Fibroblast of the aortic adventitia (primary cell): ENCODE results near the gene GLIPR1. TPM values are rescaled to one million over a fixed set of nuclear protein-coding genes. Genes with fewer than 3 reads are reported as not detected.
"Not testable (repeated sequence)": the region's sequence is repeated elsewhere in the genome, so short reads cannot be mapped to it uniquely, and the experiment has no call there.

ENCODE experiments used
- DNase-seq: peaks from one replicate; pipeline ENCODE4 v3.0.0-alpha.2; 2010; ENCODE audit warnings: low read depth
- H3K4me3 ChIP-seq: 2 replicates; pipeline ENCODE4 v1.5.1; 2011; ENCODE audit warnings: low read depth, mild to moderate bottlenecking, control low read depth, low read length, moderate library complexity
- total RNA-seq: library from RNA; depleted of rRNA; stranded (reverse); fragments of >200 nt; gene quantifications from 2 replicates; pipeline ENCODE4 v1.2.3, GENCODE V29; 2012; ENCODE audit warnings: low replicate concordance
- TF ChIP-seq, protein P1 (sequence below): IDR thresholded peaks from 2 replicates; pipeline ENCODE4 v1.5.1; 2011; ENCODE audit warnings: mild to moderate bottlenecking, low read length, control low read depth, inconsistent platforms; ENCODE audit not compliant: insufficient read depth

GLIPR1 gene
- total RNA-seq, 1 donor = 167 TPM

DNA sequence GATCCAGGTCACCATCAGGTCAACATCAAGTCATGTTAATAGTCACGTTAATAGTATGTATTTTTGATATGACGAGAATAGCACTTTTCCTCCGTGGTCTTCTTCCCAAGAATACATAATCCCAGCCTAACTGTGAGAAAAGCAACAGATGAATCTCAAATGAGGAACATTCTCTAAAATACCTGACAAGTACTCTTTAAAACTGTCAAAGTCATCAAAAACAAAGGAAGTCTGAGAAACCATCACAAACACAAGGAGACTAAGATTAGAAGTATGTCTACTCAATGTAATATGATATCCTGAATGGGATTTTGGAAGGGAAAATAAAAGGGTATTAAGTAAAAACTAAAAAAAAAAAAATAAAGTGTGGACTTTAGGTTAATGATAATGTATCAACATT, 36.8 kb upstream of the GLIPR1 start:
- no peak overlapping the region for H3K4me3 ChIP-seq
- TF ChIP-seq, protein P1, sequence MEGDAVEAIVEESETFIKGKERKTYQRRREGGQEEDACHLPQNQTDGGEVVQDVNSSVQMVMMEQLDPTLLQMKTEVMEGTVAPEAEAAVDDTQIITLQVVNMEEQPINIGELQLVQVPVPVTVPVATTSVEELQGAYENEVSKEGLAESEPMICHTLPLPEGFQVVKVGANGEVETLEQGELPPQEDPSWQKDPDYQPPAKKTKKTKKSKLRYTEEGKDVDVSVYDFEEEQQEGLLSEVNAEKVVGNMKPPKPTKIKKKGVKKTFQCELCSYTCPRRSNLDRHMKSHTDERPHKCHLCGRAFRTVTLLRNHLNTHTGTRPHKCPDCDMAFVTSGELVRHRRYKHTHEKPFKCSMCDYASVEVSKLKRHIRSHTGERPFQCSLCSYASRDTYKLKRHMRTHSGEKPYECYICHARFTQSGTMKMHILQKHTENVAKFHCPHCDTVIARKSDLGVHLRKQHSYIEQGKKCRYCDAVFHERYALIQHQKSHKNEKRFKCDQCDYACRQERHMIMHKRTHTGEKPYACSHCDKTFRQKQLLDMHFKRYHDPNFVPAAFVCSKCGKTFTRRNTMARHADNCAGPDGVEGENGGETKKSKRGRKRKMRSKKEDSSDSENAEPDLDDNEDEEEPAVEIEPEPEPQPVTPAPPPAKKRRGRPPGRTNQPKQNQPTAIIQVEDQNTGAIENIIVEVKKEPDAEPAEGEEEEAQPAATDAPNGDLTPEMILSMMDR = no peak

GRCh38 chr12:75444429-75445136, 36.0 kb upstream of the GLIPR1 start:
- TF ChIP-seq, protein P1 = no peak
- peak; percentile 65 for DNase-seq
- no peak overlapping the region for H3K4me3 ChIP-seq

More for the DNA sequence above, 36.8 kb upstream of the GLIPR1 start:
- no peak for DNase-seq

- not testable (repeated sequence) for H3K4me3 ChIP-seq, DNase-seq
Observed at GRCh38 chr12:75445137-75445507, 35.4 kb upstream of the GLIPR1 start.

GRCh38 chr12:75446857-75447256, 33.7 kb upstream of the GLIPR1 start:
- peak; percentile 82 for DNase-seq
- no peak overlapping the region for H3K4me3 ChIP-seq
- TF ChIP-seq, protein P1 = no peak

DNA sequence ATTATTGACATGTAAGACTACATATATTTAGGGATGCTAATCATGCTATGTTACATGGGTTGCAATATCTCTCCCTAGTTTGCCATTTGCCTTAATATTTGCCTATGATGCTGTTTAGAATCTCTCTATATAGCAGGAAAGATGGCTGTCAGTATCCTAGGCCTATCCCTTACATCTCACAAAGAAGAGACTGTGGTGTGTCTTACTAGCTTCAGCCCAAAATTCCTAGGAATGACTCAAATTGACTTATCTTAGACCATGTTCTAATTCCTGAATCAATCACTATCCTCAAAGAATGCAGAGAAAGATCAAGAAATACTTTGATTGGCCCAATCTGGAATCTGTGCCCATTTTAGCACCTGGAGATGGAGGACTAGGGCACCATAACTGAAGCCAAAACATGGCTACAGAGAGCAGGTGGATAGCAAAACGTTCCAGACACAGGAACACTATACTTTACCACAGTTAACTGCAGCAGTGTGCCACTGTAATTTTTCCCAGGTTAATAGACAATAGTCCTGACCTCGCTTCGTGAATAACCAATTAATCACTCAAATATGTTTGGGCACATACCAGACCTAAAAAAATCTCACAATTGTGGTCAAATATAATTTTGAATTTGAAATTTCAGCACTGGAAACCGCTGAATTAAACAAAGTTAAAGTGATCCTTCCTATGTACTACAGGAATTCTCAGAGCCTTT, 32.7 kb upstream of the GLIPR1 start:
- TF ChIP-seq, protein P1 = no peak
- no peak for DNase-seq
- H3K4me3 ChIP-seq = no peak overlapping the region

- DNase-seq = peak; percentile 52
- H3K4me3 ChIP-seq = no peak overlapping the region
- TF ChIP-seq, protein P1 = no peak
Observed at GRCh38 chr12:75452675-75453330, 27.8 kb upstream of the GLIPR1 start.

- no peak for DNase-seq
- TF ChIP-seq, protein P1 = no peak
- no peak overlapping the region for H3K4me3 ChIP-seq
Observed at GRCh38 chr12:75455839-75456238, 24.7 kb upstream of the GLIPR1 start.
